ENCODE data around the gene SSR4.

Gene SSR4

DNA sequence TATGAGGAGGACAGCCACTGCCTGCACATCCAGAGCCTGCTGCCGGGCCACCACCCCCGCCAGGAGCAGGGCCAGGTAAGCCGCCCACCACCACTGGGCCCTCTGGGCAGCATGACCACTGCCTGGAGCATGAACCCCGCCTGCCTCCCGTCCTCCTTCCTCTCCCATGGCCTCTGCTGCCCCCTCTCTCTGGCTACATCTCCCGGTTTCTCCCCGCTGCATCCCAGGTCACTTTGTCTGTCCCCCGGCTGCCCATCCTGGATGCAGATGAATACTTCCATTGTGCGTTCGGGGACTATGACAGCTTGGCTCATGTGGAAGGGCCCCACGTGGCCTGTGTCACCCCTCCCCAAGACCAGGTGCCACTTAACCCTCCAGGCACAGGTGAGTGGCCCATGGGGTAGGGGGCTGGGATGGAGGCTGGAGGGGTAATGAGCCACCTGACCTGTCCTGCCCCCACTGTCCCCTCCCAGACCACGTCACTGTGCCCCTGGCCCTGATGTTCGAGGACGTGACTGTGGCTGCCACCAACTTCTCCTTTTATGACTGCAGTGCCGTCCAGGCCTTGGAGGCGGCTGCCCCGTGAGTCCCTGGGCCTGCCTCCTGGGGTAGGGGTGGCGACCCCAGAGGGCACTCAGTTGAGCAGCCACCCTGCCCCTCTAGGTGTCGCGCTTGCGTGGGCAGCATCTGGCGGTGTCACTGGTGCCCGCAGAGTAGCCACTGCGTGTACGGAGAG, 24.4 kb upstream of the SSR4 start:
- no peak for DNase-seq

DNA sequence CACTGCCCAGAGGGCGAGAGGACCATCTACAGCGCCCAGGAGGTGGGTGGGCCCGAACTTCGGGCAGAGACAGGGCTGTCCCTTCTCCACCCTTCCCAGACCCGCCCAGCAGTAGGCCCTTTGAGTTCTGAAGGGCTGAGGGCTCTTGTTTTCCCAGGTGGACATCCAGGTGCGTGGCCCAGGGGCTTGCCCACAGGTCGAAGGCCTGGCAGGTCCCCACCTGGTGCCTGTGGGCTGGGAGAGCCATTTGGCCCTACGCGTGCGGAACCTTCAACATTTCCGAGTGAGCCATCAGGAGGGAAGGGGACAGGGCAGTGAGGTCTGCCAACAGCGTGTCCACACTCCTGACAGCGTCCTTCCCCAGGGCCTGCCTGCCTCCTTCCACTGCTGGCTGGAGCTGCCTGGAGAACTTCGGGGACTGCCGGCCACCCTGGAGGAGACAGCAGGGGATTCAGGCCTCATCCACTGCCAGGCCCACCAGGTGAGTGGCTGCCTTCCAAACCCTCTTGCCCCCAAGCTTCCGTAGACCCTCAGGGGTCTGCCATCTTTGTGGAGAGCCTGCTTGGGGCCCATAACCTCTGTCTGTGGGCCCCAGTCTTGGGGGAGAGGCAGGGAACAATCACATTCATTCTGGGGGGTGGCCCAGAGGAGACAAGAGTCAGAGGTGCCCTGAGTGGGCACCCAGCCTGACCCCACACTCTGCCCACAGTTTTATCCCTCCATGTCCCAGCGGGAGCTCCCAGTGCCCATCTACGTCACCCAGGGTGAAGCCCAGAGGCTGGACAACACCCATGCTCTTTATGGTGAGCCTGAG, 23.7 kb upstream of the SSR4 start:
- DNase-seq = no peak

DNA sequence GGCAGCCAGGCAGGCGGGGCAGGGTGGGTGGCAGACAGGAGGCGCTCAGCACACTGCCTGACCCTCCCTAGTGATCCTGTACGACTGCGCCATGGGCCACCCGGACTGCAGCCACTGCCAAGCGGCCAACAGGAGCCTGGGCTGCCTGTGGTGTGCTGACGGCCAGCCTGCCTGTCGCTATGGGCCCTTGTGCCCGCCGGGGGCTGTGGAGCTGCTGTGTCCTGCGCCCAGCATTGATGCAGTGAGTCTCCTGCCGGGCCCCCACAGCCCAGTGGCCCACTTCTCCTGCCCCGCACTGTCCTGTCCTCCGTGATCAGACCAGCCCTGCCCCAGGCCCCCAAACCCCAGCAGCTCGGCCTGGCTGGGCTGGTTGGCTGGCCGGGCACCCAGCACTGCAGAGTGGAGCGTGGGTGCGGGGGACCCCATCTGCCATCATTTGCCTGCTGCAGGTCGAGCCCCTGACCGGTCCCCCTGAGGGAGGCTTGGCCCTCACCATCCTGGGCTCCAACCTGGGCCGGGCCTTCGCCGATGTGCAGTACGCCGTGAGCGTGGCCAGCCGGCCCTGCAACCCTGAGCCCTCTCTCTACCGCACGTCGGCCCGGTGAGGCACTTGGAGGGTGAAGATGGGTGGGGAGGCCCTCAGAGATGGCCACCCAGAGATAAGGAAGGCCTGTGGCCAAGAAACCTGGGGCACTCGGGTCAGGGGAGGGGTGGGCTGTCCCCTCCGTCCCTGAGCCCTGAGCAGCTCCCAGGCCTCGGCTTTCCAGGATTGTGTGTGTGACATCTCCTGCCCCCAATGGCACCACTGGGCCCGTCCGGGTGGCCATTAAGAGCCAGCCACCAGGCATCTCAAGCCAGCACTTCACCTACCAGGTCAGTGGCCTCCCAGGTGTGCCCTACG, 22.8 kb upstream of the SSR4 start:
- DNase-seq = no peak

DNA sequence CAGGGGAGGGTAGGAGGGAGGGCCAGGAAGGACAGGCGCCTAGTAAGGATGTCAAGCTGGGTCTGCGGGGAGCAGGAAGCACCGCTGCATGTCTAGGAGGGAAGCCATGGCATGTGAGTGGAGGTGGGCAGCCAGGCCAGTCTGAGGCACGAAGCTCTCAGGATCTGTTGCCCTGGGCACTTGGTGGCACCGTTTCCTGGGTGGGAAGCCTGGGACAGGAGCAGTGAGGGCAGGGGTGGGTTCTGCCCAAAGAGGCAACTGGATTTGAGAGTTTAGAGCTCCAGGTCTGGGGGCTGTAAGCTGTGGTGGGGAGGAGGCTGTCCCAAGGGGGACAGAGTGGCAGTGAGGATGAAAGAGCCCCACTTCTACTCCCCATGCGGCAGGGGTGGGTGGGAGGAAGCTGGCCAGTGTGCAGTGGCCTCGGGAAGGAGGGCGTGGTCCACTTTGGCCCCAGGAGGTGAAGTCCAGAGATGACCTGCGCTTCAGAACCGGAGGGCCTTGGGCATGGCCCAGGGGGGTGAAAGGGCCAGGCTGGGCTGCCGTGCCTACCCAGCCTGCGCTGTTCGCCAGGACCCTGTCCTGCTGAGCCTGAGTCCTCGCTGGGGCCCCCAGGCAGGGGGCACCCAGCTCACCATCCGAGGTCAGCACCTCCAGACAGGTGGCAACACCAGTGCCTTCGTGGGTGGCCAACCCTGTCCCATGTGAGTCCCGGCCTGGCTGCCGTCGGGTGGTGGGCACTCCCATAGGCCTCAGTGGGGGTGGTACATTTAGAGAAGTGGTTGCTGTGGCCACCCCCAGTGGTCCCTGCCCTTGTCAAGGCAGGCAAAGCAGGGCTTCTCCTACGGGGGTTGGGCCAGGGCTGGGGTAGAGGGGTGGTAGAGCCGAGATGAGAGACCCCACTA, 21.9 kb upstream of the SSR4 start:
- no peak for DNase-seq

DNA sequence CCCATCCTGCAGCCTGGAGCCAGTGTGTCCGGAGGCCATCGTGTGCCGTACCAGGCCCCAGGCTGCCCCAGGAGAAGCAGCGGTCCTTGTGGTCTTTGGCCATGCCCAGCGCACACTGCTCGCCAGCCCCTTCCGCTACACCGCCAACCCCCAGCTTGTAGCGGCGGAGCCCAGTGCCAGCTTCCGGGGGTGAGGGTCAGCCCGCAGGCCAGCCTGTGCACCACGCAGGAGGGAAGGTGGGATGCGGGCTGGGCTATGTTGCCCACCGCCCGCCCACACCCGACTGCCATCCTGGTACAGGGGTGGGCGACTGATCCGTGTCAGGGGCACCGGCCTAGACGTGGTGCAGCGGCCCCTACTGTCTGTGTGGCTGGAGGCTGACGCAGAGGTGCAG, 21.3 kb upstream of the SSR4 start:
- no peak for DNase-seq

DNA sequence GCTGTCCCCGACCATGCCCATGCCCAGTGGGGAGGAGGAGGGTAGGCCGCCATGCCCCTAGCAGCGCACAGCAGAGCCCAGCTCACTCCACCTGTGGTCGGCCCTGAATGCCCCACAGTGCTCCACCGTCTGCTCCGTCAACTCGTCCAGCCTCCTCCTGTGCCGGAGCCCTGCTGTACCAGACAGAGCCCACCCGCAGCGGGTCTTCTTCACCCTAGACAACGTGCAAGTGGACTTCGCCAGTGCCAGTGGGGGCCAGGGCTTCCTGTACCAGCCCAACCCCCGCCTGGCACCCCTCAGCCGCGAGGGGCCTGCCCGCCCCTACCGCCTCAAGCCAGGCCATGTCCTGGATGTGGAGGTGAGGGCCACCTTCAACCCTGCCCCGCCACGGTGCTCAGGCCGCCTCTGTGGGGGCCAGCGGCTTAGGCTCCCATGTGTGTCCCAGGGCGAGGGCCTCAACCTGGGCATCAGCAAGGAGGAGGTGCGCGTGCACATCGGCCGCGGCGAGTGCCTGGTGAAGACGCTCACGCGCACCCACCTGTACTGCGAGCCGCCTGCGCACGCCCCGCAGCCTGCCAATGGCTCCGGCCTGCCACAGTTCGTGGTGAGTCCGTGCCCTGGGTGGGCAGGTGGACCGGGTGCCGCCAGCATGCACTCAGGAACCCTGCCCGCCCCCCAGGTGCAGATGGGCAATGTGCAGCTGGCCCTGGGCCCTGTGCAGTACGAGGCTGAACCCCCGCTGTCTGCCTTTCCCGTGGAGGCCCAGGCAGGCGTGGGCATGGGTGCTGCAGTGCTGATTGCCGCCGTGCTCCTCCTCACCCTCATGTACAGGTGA, 20.5 kb upstream of the SSR4 start:
- no peak for DNase-seq

DNA sequence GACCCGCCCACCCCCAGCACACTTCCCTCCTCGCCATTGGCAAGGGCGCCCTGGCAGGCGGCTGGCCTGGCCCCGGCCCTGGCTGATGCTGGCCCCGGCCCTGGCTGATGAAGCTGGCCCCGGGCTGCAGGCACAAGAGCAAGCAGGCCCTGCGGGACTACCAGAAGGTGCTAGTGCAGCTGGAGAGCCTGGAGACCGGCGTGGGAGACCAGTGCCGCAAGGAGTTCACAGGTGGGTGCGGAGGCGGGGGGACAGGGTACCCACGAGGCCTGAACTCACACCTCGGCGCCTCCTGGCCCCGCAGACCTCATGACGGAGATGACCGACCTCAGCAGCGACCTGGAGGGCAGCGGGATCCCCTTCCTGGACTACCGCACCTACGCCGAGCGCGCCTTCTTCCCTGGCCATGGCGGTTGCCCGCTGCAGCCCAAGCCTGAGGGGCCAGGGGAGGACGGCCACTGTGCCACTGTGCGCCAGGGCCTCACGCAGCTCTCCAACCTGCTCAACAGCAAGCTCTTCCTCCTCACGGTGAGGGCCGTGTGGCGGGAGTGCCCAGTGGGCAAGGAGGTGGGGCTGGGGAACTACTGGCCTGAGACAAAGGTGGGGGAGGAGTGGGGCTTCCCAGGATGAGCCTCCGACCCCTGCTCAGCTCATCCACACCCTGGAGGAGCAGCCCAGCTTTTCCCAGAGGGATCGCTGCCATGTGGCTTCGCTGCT, 19.7 kb upstream of the SSR4 start:
- no peak for DNase-seq

DNA sequence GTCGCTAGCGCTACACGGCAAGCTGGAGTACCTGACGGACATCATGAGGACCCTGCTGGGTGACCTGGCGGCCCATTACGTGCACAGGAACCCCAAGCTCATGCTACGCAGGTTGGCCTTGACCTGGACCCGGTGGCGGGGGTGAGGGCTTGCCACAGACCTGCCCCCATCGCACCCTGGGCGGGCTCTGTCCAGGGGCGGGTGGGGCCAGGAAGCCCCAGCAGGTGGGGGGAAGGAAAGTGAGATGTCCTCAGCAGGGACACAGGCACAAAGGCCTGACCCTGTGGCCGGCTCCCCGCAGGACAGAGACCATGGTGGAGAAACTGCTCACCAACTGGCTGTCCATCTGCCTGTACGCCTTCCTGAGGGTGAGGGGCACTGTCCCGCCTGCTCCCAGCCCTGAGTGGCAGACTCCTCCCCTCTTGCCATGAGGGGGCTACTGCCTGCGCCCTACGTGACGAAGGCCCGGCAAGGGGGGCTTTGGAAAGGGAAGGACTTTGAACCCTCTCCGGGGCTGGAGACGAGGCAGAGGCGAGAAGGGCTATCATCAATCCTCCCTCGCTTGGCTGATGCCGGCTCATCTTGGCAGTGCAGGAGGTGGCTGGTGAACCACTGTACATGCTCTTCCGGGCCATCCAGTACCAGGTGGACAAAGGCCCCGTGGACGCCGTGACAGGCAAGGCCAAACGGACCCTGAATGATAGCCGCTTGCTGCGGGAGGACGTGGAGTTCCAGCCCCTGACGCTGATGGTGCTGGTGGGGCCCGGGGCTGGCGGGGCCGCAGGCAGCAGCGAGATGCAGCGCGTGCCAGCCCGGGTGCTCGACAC, 19.0 kb upstream of the SSR4 start:
- no peak for DNase-seq

DNA sequence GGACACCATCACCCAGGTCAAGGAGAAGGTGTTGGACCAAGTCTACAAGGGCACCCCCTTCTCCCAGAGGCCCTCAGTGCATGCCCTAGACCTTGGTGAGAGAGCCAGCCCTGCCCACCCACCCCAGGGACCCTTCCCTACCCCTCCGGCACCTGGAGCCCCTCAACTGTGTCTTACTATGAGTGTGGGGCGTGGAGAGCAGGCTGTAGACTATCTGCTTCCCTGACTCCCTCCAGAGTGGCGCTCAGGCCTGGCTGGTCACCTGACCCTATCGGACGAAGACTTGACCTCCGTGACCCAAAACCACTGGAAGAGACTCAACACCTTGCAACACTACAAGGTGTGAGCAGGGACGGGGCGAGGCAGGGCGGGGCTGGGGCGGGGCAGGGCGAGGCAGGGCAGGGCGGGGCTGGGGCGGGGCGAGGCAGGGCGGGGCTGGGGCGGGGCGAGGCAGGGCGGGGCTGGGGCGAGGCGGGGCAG, 18.3 kb upstream of the SSR4 start:
- DNase-seq = no peak

DNA sequence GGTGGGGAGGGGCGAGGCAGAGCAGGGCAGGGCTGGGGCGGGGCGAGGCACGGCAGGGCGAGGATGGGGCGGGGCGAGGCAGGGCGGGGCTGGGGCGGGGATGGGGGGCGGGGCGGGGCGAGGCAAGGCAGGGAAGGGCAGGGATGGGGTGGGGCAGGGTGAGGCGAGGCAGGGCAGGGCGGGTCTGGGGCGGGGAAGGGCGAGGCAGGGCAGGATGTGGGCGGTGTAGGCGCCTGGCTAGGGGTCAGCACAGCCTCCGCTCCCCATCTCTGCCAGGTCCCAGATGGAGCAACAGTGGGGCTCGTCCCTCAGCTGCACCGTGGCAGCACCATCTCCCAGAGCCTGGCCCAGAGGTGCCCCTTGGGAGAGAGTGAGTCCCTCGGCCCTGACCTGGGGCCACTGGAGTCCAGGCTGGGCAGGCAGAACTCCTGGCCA, 17.8 kb upstream of the SSR4 start:
- no peak for DNase-seq

DNA sequence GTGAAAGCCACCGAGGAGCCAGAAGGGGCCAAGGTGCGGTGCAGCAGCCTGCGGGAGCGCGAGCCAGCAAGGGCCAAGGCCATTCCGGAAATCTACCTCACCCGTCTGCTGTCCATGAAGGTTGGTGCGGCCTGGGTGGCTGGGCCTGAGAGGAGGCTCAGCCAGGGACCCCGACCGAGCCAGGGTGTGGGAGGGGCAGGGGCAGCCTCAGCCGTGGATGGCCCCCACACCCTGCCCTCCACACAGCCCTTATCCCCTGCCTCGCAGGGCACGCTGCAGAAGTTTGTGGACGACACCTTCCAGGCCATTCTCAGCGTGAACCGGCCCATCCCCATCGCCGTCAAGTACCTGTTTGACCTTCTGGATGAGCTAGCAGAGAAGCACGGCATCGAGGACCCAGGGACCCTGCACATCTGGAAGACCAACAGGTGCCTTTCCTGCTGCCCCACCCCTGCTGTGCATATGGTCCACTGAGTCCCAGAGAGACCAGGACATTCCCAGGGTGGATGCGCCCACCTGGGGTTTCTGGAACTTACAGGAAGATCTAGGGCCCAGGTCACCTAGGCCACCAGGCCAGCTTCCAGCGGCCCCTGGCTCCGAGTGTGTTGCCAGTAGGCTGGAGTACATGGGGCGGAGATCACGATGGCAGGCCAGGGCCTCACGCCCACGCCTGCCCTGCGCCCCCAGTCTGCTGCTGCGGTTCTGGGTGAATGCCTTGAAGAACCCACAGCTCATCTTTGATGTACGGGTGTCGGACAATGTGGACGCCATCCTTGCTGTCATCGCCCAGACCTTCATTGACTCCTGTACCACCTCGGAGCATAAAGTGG, 17.0 kb upstream of the SSR4 start:
- no peak for DNase-seq

DNA sequence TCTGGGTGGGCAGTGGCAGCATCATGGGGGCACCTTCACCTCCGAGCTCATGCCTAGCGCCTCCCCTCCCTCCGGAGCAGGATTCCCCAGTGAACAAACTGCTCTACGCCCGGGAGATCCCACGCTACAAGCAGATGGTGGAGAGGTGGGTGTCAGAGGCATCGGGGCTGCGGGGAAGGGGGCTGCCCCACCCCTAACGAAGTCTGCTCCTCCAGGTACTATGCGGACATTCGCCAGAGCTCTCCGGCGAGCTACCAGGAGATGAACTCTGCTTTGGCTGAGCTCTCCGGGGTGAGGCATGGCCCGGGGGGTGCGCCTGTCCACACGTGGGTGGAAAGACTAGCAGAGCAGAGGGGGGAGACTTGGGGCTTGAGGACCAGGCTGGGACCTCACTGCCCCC, 16.3 kb upstream of the SSR4 start:
- DNase-seq = no peak

DNA sequence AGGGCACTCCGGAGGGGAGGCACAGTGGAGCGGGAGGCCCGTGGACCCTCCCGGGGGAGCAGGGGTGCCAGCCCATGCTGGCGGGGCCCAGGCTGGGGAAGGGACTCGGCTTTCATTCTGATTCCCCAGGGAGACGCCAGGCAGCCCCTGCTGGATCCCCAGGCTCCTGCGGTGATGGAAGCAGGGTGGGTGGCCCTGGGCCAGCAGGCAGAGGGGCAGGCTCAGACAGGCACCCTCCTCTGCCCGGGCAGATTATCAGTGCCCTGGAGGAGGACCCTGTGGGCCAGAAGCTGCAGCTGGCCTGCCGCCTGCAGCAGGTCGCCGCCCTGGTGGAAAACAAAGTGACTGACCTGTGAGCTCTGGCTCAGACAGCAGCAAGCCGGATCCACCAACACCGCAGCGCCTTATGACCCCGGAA, 15.8 kb upstream of the SSR4 start:
- no peak for DNase-seq

DNA sequence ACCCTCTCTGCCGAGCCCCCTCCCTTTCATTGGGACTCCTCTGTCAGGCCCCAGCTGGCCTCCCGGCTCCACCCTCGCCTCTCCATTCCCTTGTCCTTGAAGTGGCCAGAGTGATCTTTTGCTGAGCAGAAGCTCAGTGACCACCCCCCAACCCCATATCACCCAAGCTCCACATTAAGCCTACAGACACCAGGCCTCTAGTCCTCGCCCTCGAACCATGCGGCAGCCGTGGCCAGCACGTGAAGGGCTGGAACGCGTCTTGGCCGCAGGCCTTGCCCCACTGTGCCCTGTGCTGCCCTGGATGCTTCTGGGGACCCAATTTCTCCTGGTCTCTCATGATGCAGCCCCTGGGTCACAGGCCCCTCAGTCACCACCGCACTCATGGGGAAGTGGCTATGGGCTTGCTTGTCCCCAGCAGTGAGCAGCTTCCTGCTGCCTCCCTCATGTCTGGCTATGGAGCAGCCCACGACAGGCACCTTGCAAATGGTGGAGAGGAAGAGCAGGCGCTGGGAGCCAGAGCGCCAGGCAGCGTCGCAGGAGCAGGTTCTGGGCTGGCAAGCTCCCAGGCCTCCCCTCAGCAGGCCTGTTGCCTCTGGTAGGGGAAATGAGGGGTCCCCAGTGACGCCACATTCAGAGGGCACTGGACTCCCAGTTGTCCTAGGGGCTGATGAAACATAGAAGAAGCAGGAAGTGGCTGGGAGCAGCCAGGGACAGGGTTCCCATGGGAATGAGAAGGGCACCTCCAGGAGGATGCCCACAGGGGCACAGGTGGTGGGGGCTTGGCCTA, 14.4 kb upstream of the SSR4 start:
- no peak for DNase-seq

DNA sequence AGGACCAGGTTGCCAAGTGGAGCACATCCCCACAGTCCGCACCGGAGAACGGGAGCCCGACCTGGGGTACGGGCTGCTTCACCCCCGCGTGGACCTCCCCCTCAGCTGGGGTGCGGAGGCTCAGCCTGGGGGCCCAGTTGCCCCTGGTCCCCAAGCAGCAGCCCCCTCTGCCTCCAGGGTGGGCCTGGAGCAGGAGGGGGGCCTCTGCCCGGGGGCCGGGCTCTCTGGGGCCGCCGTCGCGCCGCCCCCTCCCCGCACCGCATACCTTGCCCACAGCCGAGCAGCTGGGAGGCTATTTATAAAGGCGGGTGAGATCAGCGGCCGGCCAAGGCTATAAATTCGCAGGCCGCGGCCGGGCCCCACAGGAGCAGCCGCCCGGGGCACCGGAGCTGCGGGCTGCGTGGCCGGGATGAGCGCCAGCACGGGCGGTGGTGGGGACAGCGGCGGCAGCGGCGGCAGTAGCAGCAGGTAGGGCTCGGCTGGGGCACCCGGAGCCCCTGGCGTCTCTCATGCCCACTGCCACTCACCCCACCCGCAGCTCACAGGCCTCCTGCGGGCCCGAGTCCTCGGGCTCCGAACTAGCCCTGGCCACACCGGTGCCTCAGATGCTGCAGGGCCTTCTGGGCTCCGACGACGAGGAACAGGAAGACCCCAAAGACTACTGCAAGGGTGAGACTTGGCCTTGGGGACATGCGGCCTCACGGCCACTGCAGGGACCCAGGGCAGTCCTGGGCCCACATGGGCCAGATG, 13.6 kb upstream of the SSR4 start, which contains the start of gene SRPK3:
SRPK3 (plus strand) TSS at position 364 of the 750 bp plus-strand sequence; CDS start at position 410, 46 bp downstream.
- DNase-seq = no peak

DNA sequence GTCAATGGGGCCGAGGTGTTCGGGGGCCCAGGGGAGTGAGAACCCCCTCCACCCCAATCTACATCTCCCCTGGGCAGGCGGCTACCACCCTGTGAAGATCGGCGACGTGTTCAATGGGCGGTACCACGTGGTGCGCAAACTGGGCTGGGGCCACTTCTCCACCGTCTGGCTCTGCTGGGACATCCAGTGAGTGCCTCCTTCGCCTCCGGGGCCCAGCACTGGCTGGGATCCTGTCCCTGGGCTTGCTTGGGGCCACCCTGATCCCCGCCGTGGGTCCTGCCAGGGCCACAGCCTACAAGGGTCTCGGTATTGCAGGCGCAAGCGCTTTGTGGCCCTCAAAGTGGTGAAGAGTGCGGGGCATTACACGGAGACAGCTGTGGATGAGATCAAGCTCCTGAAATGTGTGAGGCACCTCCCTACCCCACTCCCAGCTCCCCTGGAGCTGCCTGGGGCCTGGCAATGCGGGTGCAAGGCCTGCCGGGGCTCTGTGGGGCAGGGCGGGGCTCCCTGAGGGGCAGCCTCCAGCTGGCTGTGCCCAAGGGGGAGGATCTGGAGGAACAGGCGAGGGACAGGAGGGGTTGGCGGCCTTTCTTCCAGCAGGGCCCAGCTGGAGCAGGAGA, 12.9 kb upstream of the SSR4 start:
- DNase-seq = no peak
